ENCODE measurements around the gene CPEB2.

CPEB2 gene

DNA sequence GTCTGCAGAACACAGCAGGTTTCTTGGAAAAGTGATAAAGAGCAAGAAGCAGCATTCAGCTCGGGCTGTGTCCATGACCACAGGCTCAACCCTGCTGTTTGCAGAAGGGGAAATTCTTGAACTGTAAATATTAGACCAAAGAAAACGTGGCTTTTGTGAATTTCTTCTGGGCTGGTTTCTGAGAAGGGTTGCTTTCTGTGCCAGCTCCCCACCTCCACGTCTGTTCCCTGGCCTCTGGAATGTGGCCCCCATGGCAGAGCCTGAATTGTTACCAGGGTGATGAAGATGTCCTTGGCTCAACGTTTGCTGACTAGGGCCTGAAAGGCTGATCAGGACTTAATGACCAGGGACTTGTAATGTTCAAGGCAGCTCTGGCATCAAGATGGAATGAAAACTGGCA lies 116.0 kb downstream of the CPEB2 start:
- no peak for DNase-seq (ENCODE audit: low spot score)

Measured in pons (tissue), 1 donor.